Testis (tissue), 2 donors: ENCODE results near the gene CNKSR3.

Source experiments
- POLR2A ChIP-seq: fragments of 450-650 bp; IDR thresholded peaks from one replicate; pipeline ENCODE4 v1.6.1; 2017; ENCODE audit warnings: antibody characterized with exemption, mild to moderate bottlenecking, moderate library complexity
- TF ChIP-seq, protein P1 (sequence below), 3 experiments: fragments of 450-650 bp in 2 of 3; fragments of 200-600 bp in 1 of 3; sonication (generic) in 1 of 3; IDR thresholded peaks; one replicate each; pipeline ENCODE4 v1.5.1; 2016 to 2019; ENCODE audit warnings: antibody characterized with exemption in 3 of 3, mild to moderate bottlenecking in 2 of 3, moderate library complexity in 1 of 3

DNA sequence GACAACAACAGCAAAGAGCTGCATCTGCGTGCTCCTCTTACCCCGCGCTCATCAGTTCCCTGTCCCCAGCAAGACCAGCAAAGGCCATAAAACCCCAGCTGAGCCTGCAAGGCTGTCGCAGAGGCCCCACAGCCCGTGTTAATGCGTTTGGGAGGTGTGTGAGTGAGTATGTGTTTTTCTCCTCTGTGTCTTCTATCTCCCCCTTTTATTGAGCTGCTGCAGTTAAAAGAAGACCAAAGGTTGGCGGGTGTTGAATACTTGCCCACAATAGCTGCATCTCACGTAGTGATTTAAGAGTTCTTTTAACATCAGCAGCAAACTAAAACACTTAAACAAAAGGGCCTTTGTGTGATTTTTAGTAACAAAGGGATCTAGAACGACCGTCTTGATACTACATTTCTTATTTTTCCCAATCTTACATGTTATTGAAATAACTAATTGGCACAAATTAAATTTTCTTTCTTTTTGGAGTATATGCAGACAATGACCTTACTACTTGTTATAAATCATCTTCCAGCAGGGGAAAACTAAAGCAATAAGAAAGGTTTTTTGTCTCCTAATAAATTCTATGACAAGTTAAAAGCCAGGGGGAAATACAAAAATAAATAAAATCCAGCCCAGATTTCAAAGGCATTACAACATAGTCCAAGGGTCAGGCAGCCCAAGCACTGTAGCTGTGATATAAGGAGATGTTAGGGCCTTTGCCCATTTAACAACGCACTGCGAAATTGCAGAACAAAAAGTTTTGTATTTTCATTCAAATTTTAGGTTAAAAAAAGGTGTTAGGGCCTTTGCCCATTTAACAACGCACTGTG is 27.2 kb upstream of the CNKSR3 start:
- TF ChIP-seq, protein P1, sequence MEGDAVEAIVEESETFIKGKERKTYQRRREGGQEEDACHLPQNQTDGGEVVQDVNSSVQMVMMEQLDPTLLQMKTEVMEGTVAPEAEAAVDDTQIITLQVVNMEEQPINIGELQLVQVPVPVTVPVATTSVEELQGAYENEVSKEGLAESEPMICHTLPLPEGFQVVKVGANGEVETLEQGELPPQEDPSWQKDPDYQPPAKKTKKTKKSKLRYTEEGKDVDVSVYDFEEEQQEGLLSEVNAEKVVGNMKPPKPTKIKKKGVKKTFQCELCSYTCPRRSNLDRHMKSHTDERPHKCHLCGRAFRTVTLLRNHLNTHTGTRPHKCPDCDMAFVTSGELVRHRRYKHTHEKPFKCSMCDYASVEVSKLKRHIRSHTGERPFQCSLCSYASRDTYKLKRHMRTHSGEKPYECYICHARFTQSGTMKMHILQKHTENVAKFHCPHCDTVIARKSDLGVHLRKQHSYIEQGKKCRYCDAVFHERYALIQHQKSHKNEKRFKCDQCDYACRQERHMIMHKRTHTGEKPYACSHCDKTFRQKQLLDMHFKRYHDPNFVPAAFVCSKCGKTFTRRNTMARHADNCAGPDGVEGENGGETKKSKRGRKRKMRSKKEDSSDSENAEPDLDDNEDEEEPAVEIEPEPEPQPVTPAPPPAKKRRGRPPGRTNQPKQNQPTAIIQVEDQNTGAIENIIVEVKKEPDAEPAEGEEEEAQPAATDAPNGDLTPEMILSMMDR (IDR thresholded peaks at IDR 0.05): no peak
- no peak for TF ChIP-seq POLR2A
